HG02763 (cell line): ENCODE measurements around the gene BABAM2.

Source experiments
- ATAC-seq: cut with Tn5 transposase; IDR thresholded peaks from one replicate; pipeline ENCODE4 v1.9.1; 2021; ENCODE audit warnings: mild to moderate bottlenecking, moderate library complexity; ENCODE audit not compliant: unreplicated experiment

Gene BABAM2

DNA sequence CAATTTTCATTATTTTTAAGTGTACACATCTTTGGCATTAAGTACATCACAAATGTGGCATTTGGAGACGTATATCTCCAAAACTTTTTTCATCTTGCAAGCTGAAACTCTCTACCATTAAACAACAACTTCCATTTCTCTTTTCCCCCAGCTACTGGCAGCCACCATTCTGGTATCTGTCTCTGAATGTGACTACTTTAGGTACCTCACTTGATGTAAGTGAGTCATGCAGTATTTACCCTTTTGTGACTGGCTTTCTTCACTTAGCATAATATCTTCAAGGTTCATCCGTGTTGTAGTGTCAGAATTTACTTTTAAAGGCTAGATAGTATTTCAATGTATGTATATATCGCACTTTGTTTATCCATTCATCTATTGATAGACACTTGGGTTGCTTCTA, 17.0 kb downstream of the BABAM2 start:
- ATAC-seq = no peak

DNA sequence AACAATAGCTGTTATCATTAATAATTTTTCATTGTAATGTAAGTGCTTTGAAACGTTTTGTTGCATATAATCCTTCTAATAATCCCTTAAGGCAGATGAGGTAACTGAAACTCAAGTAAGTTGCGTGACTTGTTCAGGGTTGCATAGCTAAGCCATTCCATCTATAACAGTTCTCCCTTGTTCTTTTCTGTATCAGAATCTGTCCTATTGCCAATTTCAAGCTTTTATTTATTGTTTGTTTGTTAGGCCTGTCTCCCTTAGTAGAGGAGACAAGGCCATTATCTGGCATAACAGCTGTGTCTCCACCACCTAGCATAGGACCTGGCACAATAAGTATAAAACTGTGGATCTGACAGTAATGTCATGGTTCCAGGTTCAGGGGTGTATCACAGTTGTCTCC, 19.4 kb downstream of the BABAM2 start:
- no peak for ATAC-seq

GRCh38 chr2:27911458-27912210, 21.1 kb downstream of the BABAM2 start:
- no peak for ATAC-seq

- ATAC-seq = no peak
These were observed 22.0 kb downstream of the BABAM2 start for GRCh38 chr2:27912512-27912911.

- ATAC-seq = no peak
These were observed 23.7 kb downstream of the BABAM2 start for GRCh38 chr2:27914041-27914804.

- no peak for ATAC-seq
These were observed 24.3 kb downstream of the BABAM2 start for GRCh38 chr2:27914805-27915175.

DNA sequence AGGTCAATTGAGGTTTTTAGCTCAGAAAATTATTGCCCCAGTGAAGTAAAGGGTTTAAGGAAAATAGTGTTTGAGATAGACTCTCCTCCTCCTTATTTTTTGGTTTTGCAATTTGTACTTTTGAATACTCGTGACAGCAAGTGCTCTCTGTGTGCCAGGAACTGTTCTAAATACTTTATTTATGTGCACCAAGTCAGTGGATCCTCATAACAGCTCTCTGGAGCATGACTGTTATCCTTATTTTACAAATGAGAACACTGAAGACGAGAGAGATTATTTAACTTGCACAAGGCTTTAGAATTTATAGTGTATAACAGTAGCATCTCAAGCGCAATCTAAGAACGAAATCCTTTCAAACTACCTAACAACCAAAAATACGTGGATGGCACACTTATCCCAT, 24.7 kb downstream of the BABAM2 start:
- no peak for ATAC-seq

- no peak for ATAC-seq
These were observed 25.3 kb downstream of the BABAM2 start for GRCh38 chr2:27915874-27916273.

DNA sequence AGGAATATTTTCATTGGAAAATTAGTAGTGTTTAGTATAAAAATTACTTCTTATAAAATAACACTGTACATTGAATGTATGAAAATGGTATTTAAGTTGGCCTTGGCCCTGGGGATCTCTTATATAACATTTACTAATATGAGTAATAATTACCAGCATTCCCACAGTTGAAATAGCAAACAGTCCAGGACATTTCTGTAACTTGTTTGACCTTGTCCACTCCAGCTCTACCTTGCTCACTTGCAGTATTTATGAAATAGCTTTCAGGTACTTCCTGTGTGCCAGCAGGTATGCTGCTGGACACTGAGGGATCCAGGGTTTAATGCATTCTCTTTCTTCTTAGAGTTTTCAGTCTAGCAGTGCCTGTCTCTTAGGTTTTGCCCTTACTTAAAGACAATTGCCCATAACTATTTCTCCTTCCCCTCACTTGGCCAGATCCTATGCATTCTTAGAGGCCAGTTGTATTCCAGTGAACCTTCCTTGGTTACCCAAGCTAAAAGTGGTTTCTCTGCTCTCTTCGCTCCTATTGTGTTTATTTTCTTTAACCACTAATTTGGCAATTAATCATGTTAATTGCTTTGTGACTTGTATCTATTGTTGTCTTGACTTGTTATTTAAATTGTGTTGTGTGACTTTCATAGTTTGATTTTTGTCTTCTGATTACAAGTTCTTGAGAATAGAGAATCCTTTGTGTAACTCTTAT, 25.9 kb downstream of the BABAM2 start:
- ATAC-seq = no peak

DNA sequence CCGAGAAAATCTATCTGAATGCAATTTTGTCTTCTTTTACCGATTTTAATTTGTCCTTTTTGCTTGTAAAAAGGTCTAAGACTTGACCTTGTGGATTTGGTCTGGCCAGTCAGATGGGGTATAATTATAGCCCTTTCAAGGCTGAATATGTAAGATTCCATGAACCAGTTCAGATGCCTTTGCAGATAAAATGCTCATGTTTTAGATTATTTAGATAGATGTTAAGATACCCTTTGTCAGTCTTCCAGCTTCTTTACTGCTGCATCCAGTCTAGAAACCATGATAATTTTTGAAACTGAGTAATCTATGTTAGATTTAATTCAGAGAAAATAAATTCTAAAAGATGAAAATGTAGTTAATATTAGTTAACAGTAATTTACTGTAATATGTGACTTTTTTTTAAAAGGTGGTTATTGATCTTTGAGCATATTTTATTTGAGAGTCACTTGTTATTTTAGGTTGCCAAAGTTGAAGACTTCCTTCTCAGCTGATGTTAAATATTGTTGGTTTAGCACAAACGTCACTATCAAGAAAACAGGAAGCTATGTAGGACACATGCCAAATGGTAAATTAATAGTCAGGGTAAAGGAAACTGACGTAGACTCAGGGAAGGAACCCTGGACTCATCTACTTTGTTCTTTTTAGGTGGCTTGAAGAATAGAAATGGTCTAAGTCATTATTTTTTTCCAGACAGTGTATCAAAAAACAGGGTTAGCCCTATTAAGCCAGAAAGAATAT, 29.8 kb downstream of the BABAM2 start:
- no peak for ATAC-seq

DNA sequence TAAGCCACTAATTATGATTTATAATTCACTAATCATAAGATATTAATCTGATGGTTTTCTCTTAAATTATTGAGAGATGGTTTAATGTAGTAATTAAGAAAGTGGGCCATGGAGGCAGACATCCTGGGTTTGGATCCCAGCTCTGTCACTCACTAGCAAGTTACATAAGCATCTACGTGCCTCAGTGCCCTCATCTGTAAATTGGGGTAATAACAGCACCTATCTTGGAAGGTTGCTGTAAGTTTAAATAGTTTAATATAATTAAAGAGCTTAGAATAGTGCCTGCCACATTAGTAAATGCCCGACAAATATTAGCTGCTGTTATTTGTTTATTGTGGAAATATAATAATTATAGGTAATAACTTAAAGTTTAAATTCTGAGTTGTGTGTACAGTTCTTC, 30.9 kb downstream of the BABAM2 start:
- no peak for ATAC-seq

GRCh38 chr2:27921880-27922547, 31.5 kb downstream of the BABAM2 start:
- no peak for ATAC-seq

DNA sequence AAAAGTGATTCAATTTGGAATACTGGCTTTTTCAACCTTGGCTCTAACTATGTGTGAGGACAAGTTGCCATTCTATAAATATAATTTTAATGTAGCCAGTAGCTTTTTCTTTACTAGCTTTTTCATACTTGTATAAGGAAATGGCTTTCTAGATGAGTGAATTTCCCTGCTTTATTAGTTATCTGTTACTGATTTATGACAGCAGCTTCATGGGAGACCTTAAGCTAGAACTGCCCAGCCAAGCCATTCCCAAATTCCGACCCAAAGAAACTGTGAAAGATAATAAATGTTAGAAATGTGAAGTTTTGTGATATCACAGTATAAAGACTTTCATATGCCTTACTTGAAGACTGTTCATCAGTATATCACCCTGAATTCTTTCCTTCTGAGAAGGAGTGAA, 32.3 kb downstream of the BABAM2 start:
- ATAC-seq = no peak

DNA sequence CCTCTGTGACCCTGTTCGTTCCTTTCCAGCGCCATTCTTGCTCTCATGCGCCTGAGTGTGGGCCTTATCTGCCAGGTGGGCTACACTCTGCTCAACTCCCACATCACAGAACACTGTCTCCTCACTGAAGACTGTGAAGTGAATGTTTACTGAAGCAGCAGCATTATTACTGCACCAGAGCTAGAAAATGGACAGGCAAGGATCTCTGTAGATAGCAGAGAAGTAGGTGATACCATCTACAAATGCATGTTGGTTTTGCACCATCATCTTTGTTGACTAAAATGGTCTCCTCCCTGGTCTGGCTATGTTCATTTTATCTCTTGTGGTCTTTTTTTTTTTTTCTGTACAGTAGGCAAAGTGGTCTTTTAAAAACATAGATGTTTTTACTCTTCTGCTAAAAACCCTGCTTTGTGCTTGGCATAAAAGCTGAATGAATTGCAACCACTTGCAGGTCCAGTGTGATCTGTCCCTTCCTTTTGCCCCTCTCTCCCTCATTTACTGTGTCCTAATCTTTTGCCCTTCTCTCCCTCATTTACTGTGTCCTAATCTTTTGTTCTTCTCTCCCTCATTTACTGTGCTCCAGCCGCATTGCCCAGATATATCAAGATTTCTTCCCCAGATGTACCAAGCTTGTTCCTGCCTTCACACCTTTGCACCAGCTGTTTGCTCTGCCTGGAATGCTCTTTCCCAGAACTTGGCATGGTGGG, 35.4 kb downstream of the BABAM2 start:
- no peak for ATAC-seq

GRCh38 chr2:27929916-27930486, 39.5 kb downstream of the BABAM2 start:
- ATAC-seq = no peak

DNA sequence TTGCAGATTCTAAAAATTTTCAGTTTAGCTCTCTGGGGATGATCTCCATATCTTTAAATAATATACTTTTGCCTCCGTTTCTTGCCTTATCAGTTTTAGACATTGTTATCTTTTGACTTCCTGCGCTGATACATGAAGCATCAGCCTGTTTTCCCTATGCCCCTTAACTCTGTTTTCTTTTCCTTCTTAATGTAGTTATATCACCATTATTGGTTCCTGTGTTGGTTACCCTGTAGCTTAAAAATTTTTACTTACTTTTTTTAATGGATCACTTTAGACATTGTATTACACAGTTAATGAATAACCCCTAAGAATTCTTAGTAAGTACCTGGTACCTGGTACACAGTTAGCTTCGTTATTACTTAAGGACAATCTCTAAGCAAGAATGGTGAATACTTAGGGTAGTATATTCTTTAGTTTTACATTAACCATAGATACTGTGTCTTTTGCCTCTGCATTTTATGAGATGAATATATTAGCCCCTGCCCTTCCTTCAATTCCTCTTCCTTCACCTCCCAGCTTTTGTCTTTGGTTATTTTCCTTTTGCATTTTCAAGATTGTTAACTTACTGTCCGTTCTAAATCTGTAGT, 40.9 kb downstream of the BABAM2 start:
- ATAC-seq = no peak

DNA sequence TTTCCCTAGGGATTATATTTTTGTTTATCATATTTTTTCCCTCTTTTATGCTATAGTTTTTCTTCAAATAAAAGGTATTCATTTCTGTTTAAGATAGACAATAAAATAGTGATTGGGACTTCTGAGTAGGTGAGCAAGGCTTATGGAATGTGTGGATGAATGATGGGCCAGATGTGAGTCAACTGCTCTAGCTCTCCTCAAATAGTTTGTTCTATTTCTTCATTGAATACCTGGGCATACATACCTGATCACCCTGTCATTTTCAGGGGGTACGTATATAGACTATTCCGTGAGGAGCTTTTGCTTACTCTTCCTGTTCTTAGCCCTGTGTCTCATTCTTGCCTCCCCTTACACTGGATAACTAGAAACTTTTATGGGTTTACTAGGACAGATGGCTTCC, 41.9 kb downstream of the BABAM2 start:
- no peak for ATAC-seq

DNA sequence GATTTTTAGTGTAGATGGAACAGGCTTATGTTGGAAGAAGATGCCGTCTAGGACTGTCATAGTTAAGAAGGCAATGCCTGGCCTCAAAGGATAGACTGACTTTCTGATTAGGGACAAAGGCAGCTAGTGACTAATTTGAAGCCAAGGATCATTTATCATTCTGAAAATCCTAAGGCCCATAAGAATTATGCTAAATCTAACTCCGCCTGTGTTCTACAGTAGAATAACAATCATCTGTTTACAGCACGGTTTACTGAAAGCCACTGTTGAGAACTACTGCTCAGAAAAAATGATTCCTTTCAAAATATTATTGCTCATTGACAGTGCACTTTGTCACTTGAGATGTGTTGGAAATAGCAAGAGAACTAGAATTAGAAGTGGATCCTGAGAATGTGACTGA, 44.5 kb downstream of the BABAM2 start:
- ATAC-seq = no peak

GRCh38 chr2:27940090-27940671, 49.7 kb downstream of the BABAM2 start:
- no peak for ATAC-seq
